NCI-H82 treated with DMSO at 0.1 percent for 48 hours (cell line): ENCODE data around the gene METTL9.
"Not testable (repeated sequence)": the region's sequence is repeated elsewhere in the genome, so short reads cannot be mapped to it uniquely, and the experiment has no call there.

Experiments
- DNase-seq: peaks from one replicate; lab custom pipeline; 2025; ENCODE audit not compliant: unreplicated experiment; lab: John Stamatoyannopoulos, UW

METTL9 gene

GRCh38 chr16:21656795-21657768, 57.7 kb downstream of the METTL9 start:
- DNase-seq = no peak

- no peak for DNase-seq
Measured at GRCh38 chr16:21659124-21659523, 59.7 kb downstream of the METTL9 start.

- DNase-seq = no peak
Measured at GRCh38 chr16:21663889-21664647, 64.7 kb downstream of the METTL9 start, which contains the start of gene OTOA. OTOA (plus strand) TSS chr16:21663968; CDS start chr16:21678515, 14,547 bp downstream.

GRCh38 chr16:21664801-21665492, 65.6 kb downstream of the METTL9 start:
- no peak for DNase-seq

- no peak for DNase-seq
Measured at GRCh38 chr16:21666772-21667171, 67.4 kb downstream of the METTL9 start.

GRCh38 chr16:21667575-21667974, 68.2 kb downstream of the METTL9 start:
- DNase-seq = no peak

- no peak for DNase-seq
Measured at GRCh38 chr16:21673469-21673868, 74.1 kb downstream of the METTL9 start.

- DNase-seq = not testable (repeated sequence)
Measured at GRCh38 chr16:21674456-21674855, 75.1 kb downstream of the METTL9 start.

GRCh38 chr16:21680714-21681113, 81.3 kb downstream of the METTL9 start:
- not testable (repeated sequence) for DNase-seq

GRCh38 chr16:21683184-21683583, 83.8 kb downstream of the METTL9 start:
- no peak for DNase-seq

- DNase-seq = no peak
Measured at GRCh38 chr16:21684199-21684598, 84.8 kb downstream of the METTL9 start.

GRCh38 chr16:21685034-21685455, 85.7 kb downstream of the METTL9 start:
- DNase-seq = no peak

GRCh38 chr16:21689107-21689506, 89.7 kb downstream of the METTL9 start:
- DNase-seq = no peak

- DNase-seq = not testable (repeated sequence)
Measured at GRCh38 chr16:21690967-21691366, 91.6 kb downstream of the METTL9 start.

- no peak for DNase-seq
Measured at GRCh38 chr16:21694609-21695008, 95.2 kb downstream of the METTL9 start.

- DNase-seq = no peak
Measured at GRCh38 chr16:21697032-21697431, 97.7 kb downstream of the METTL9 start.

- no peak for DNase-seq
Measured at GRCh38 chr16:21698169-21699032, 99.0 kb downstream of the METTL9 start.

- no peak for DNase-seq
Measured at GRCh38 chr16:21701271-21701670, 101.9 kb downstream of the METTL9 start.

- DNase-seq = no peak
Measured at GRCh38 chr16:21702276-21702675, 102.9 kb downstream of the METTL9 start.

- DNase-seq = no peak
Measured at GRCh38 chr16:21703156-21703555, 103.8 kb downstream of the METTL9 start.
